Gastroesophageal sphincter (tissue), 2 donors: ENCODE measurements around the gene RBM48.

Experiments used
- EP300 ChIP-seq: sonication (generic); formaldehyde crosslinking; IDR thresholded peaks from one replicate; pipeline ENCODE4 v1.6.1; 2017; ENCODE audit warnings: antibody characterized with exemption, mild to moderate bottlenecking
- POLR2A ChIP-seq, 2 donors: fragments of 450-650 bp; IDR thresholded peaks; one replicate each; pipeline ENCODE4 v1.6.1; 2017; ENCODE audit warnings: antibody characterized with exemption in 2 of 2, mild to moderate bottlenecking in 2 of 2, moderate library complexity in 1 of 2

DNA sequence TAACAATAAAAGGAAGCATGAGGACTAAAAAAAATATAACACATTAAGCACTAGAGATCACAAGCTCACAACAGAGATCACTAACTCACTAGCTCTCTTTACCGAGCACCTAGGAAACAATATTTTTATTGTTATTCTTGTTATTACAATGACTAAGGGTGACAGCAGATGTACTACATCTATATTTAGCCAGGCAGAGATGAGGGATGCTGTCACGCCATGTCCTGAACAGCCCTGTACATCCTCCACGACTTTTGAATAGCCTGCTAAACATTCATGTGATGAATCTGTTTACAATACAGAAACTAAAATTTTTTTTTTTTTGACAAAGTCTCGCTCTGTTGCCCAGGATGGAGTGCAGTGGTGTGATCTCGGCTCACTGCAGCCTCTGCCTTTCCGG lies 38.9 kb downstream of the RBM48 start:
- TF ChIP-seq EP300 (no peak), POLR2A (IDR thresholded peaks at IDR 0.05) (no peak)
